HG03432 (cell line): ENCODE measurements around the gene AP1G2.
"Not testable (repeated sequence)": the region's sequence is repeated elsewhere in the genome, so short reads cannot be mapped to it uniquely, and the experiment has no call there.

Source experiments
- ATAC-seq: cut with Tn5 transposase; IDR thresholded peaks from one replicate; pipeline ENCODE4 v1.9.1; 2021; ENCODE audit warnings: mild to moderate bottlenecking, moderate library complexity; ENCODE audit not compliant: unreplicated experiment

AP1G2 gene

DNA sequence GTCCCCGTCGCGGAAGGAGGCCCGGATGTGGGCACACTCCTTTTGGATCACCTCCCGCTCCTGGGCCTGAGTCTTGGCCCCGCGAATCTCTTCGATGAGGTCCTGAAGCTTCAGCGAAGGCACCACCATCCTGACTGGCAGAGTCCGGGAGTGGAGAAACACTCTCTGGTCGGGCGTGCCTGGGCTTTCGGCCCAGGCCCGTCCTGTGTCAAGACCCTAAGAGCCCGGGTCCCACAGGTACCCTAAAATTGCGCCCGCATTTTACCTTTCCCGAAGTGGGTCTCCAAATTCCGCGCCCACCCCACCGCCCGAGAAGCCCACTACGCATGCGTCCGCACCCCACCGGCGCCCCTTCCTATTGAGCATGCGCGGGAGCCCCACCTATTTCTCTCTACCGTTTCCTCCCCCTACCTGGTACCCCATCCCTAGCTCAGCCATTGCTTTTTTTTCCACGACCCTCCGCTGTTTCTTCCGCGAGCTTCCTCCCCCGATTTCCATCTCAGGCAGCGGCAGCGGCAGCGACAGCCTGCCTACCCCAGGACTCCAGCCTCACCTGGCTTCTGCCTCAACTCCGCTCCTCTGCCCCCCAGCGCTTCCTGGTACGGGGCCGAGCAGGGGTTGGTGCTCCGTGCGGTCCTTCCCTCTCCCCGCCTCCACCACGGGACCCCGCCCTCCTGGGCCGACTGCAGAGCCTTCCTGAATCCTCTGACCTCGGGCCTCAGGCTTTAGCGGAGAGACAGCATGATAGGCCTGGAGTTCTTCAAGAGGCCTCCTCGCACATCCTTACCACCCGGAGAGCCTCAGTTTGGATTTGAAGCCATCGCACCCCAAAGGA, at the start of gene AP1G2:
Gene AP1G2, minus strand, starts transcription at position 606 of the 835 bp plus-strand sequence. Its CDS starts 477 bp downstream, at position 129.
- ATAC-seq: peak; percentile 94

GRCh38 chr14:23615856-23616255, 48.3 kb upstream of the AP1G2 start:
- ATAC-seq: no peak

DNA sequence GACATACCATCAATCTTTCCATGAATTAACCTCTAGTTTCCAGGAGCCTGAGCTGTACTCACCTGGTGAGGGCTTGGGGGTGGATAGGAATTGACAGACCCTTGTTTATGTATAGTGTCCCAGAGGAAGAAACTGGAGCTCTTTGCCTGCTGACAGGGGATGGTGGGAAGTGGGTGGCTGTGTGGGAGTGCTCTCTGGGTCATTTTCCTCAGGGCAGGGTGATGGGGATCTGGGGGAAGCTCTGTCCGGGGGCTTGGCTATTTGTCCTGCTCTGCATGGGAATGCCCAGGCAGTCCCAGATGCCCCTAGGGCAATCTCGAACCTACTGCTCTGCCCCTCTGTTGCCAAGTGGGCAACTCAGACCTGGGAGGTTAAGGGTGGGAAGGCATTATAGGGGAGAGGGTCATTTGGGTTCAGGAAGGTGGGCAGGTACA, 46.8 kb upstream of the AP1G2 start:
- no peak for ATAC-seq

DNA sequence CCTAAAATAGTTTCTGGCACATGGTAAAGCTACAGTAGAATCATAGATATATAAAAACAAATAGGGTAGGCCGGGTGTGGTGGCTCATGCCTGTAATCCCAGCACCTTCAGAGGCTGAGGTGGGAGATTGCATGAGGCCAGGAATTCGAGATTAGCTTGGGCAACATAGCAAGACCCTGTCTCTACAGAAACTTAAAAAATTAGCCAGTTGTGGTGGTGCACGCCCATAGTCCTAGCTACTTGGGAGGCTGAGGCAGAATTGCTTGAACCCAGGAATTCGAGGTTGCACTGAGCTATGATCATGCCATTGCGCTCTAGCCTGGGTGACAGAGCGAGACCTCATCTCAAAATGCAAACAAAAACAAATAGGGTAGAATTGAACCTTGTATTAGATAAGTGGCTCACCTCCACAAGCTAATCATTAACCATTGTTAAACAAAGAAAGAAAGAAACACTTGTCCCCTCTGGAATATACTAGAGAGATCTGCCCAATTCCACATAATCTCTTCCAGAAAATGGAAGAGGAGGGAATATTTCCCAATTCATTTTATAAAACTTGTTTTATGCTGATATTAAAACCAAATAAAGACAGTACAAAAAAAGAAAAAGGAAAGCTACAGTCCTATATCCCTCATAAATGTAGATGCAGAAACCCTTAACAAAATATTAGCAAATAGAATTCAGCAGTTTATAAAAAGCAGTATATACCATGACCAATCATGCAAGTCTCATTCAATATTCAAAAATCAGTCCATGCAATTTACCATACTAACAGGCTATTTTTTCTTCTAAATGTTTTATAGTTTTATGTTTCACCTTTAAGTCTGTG, 45.9 kb upstream of the AP1G2 start:
- ATAC-seq: no peak

DNA sequence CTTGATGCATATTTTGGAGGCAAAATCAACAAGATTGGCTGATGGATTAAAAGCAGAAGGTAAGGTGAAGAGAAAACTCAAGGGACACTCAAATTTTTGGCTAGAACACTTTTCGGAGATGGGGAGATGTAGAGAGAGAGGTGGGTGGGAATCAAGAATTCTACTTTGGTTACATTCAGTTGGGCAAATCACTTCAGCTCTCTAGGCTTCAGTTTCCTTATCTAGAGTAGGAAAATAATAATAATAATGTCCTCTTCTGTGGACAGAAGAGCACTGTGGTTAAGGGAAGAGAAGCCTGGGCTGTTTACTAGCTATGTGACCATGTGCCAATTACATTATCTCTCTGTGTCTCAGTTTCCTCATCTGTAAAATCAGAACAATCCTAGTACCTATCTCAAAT, 45.2 kb upstream of the AP1G2 start:
- ATAC-seq: no peak

DNA sequence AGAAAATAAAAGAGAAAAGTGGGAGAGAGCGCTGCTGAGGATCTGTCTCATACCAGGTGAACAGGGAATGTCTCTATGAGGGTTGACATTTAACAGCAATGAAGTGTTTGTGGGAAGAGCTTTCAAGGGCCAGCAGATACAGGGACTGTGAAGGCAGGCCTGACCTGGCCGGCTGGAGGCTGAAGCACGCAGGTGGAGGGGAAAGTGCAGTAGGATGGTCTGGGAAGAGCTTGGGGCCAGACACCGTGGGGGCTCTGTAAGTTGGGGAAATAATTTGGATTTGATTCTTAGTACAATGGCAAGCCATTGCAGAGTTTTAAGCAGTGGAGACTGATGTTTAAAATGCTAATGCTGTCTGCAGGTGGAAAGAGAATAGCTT, 44.8 kb upstream of the AP1G2 start:
- no peak for ATAC-seq

GRCh38 chr14:23610815-23611289, 43.3 kb upstream of the AP1G2 start:
- no peak for ATAC-seq

- ATAC-seq: no peak
Observed at GRCh38 chr14:23610090-23610814, 42.7 kb upstream of the AP1G2 start.

GRCh38 chr14:23609411-23610089, 42.0 kb upstream of the AP1G2 start:
- ATAC-seq: not testable (repeated sequence)

DNA sequence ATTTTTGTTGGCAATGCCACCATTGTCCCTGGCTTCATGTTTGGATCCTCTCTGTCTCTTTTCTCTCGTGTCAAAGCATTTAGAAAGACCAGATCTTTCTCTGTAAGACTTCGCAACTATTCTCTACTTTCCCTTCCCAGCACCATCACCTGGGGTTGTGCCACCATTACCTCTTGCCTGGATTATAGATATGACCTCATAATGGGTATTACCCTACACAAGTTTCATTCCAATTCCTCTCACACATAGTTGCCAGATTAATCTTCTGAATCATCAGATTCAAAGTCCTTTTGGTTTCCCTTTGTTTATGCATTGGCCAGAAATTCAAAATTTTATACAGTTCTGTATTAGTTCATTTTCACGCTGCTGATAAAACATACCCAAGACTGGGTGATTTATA, 41.4 kb upstream of the AP1G2 start:
- no peak for ATAC-seq

- ATAC-seq: no peak
Observed at GRCh38 chr14:23608454-23608853, 40.9 kb upstream of the AP1G2 start.

DNA sequence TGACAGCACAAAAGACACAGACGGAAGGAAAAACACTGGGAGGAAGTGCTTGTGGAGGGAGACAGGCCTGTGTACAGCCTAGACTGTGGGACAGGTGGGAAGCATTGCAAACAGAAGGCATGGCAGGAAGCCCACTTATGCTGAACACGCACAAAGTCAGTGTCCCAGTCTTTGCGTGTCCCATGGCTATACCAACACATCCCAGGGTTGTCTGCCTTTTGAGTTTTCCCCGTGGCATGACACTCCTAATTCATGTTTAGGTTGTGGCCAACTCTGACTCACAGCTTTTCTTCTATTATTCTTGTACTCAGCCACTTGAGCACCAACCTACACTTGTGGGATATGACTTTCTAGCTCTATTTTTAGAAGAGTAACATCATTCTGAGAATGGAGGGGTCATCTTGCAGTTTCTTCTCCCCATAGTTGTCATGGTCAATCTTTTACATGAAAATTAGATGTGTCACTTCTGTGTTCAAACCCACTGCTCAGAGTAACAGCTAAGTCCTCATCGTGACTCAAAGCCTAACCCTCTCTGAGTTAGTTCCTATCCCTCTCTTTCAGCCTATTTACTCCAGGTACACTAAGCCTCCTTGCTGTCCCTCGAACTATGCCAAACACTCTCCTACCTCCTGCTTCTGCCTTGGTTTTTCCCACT, 38.5 kb upstream of the AP1G2 start:
- peak; percentile 88 for ATAC-seq

- ATAC-seq: no peak
Observed at GRCh38 chr14:23604675-23605170, 37.1 kb upstream of the AP1G2 start.

DNA sequence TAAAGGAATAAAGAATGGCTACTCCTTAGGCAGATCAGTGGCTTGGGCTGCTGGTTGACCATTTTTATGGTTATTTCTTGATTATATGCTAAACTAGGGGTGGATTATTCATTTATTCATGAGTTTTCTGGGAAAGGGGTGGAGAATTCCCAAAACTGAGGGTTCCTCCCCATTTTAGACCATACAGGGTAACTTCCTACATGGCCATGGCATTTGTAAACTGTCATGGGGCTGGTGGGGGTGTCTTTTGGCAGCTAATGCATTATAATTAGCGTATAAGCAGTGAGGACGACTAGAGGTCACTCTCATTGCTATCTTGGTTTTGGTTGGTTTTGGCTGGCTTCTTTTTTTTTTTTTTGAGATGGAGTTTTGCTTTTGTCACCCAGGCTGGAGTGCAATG, 36.6 kb upstream of the AP1G2 start:
- ATAC-seq: no peak

GRCh38 chr14:23603103-23603502, 35.5 kb upstream of the AP1G2 start:
- no peak for ATAC-seq

DNA sequence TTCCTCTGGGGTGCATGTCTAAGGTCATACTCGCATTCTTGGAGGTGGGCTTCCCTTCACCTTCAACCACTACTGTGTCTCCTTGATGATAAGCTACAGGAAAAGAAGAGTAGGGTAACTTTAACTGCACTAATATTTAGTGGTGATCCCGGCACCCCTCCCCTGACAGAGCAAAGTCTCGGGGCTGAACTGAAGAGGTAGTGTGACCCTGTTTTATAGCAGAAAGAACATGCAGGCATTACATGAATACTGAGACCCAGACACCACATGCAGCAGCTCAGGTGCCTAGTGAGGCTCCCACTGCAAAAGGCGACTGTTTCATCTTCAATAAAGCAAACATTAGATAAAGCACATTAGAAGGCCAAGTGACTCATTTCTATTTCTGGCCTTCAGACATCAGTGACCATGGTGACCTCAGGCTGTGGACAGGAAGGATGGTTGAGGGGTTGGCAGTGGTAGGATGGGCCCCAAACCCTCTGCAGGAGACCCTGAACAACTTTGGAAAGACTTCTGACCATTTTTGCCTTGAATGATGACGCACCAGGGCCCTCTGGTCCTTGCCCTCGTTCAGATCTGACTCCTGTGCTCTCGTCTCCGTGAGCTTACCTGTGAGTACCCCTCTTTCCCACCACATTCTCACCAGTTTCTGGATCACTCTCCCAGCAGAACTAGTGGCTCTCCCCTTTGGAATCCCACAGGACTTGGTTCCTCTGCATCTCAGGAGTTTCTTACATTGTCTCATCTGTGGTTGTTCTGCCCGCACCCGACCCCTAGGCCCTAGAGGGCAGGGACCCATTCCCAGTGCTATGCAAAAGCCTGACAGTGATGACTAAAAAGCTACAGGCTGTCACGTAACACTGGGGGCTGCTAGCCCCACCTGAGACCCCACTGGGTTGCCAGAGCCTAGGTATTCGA, 34.8 kb upstream of the AP1G2 start:
- ATAC-seq: no peak

- ATAC-seq: peak; percentile 20
Observed at GRCh38 chr14:23601845-23602180, 34.2 kb upstream of the AP1G2 start.

DNA sequence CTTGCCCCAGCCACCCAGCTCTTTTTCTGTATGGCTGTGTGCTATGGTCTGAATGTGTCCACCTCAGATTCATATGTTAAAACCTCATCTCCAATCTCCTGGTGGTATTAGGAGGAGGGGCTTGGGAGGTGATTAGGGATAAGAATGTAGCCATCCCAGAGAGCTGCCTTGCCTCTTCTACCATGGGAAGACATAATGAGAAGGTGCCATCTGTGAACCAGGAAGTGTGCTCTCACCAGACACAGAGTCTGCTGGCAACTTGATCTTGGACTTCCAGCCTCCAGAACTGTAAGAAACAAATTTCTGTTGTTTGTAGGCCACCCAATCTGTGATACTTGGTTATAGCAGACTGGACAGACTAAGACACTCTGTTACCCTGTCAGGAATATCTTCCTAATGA, 33.8 kb upstream of the AP1G2 start:
- no peak for ATAC-seq

DNA sequence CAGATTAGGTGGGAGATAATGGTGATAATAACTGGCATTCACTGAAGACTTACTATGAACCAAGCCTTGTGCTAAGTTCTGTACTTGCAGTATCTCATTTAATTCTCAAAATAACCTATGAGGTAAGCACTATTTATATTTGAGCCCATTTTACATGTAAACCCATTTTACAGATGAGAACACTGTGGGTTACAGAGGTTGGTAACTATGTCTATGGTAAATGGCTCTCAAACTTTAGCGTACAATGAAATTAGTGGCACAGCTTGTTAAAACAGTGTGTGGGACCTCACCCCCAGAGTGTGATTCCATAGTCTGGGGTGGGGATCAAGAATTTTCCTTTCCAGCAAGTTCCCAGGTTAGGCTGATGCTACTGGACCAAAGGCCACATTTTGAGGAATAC, 33.2 kb upstream of the AP1G2 start:
- ATAC-seq: no peak
